Activated naive CD4-positive, alpha-beta T cell (primary cell): ENCODE results near the gene VIPAS39.
A peak's percentile ranks its signal among the peaks of the same experiment; 100 is the strongest.
"Not testable (repeated sequence)": the region's sequence is repeated elsewhere in the genome, so short reads cannot be mapped to it uniquely, and the experiment has no call there.

Experiments used
- DNase-seq, 4 experiments: peaks; one replicate each; lab custom pipeline; 2025; lab: John Stamatoyannopoulos, UW

Gene VIPAS39

DNA sequence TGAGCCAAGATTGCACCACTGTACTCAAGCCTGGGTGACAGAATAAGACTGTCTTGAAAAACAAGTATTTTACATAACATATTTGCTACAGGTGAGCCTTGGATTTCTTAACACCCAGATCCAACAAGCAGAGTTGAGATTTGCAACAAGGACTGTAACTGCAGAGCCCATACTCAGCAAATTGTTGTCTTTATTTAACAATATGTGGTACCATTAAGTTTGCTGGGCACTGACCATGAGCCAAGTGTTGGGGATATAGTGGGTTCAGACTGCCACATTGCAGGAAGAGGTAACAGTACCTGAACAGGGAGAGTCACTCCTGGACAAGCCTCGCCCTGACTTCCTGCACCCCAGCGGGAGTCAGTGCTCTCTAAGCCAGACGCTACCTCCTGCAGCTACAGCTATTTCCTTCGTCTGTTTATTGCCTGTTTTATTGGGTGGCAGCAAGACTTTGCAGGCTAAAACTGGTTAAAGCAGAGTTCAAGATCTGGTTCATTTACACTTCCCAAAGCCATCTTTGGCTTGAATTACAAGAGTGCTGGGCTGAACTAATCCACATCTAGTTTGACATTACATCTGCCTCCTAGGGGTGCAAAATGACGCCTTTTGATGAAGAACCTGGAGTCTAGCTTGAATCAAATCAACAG lies 12.9 kb upstream of the VIPAS39 start:
- no peak for DNase-seq

DNA sequence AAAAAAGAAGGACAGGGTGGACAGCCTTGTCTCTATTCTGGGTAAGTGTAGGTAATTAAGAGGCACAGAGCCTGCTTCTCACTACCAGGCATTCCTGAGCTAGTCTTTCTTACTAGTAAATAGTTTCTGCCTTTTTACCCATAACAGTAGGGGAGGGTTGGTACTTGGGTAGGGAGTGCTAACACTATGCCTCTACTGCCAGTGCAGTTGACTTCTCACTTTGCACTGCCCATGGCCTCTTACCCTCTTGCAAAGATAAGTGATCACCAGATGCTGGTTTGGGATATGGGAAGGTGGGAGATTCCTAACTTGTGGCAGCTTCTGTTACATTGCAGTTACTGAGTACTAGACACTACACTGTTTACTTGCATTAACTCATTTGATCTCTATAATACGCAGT lies 12.1 kb upstream of the VIPAS39 start:
- no peak for DNase-seq

DNA sequence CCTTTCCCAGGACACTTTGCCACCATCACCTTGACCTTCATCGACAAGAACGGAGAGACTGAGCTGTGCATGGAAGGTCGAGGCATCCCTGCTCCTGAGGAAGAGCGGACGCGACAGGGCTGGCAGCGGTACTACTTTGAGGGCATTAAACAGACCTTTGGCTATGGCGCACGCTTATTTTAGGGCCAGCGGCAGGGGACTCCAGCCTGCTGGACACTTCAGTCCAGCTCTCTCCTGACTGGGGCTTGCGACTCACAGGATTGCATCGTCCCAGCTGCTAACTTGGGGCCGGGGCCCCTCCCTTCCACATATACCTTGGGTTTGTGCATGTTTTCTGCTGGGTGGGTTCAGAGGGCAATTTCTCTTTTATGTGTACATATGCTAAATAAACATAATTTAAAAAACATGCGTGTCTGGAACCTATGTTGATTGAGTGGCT lies 11.7 kb upstream of the VIPAS39 start:
- DNase-seq: no peak

DNA sequence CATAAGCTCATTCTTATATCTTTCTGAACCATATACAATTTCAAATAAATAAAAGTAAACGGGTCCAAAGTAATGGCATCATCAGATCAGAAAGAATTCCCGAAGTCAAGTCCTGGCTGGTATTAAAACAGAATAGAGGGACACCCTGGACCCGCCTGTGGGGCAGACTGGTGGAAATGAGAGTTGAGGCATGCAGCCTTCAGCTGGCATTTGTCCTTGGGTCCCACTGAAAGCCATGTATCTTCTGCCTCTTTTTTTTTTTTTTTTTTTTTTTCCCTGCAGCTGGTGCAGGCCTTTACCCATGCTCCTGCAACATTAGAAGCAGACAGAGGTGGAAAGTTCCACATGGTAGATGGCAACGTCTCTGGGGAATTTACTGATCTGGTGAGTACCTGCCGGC lies 10.4 kb upstream of the VIPAS39 start:
- no peak for DNase-seq

DNA sequence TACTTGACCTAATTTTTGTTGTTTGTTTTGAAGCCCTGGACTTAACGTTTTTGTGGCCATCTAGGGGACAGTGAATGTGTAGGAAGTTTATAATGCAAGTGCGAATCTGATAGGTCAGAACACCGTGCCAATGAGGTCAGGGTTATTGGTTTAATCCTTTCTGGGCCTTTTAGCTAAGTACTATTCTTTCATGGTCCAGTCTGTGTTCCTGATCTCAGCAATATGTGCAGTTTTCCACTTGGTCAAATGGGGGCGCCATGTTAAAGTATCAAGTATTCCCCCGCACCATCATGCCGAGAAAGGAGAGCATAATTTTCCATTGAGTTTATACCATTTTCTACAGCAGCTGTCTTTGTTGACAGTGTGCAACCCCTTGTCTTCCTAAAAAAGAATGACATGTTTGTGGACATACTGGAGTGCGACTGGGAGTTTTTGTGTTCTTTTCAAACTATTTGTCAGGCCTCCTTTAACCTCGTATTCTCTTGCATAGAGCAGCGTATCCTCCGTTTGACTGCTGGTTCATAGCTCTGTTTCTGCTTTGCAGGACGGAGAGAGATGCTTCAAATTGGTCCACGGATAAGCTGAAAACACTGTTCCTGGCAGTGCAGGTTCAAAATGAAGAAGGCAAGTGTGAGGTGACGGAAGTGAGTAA lies 1.8 kb upstream of the VIPAS39 start:
- DNase-seq: peak in 2 of 4 experiments; percentile 4 to 11

DNA sequence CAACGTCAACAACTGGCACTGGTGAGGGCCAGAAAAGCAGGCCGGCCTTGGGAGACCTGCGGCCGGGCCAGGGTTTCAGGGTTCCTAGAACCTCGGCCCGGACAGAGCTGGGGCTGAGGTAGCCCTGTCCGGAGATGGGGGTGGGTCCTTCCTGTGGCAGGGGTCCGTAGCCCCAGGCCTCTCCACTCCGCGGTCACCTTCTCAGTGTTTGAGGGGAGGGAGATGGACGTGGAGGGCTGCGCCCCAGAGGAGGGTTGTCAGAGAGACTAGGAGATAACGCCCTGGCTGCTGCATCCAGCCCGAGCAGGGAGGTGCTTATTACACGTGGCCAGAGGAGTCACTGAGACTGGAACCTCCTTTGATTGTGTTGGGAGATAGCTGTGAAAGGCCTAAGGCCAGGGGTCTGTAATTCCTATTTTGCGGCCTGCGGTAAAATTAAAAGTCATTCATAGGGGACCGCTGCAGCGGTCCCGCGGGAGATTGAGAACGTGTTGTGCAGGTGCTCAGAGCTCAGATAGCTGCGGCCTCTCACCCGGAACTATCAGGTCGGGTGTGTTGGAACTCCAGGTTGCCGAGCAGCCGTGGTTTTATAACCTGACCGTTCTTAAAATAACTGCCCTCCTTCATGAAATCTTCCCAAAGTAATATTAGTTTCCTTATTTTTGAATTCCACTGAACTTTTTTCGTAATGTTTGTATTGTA lies 999 bp upstream of the VIPAS39 start:
- peak in 1 of 4 experiments; percentile 20 for DNase-seq

DNA sequence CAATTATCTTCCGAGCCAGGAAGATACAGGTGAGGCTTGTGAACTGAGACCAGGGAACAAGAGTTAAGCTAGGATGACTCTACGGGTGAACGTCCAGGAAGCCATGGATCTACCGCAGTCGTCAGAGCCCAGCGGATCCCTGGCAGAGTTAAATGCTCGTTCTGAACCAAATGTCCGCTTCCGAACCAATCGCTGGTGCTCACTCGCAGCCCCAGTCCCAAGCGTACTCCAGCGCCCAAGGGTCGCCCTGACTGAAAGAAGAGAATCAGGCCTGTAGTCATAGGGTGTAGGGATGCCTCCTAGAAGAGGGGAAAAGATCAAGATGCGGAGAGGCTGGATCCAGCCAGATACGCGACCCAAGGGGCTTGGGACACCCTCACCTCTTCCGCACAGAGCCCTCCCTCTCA lies 283 bp downstream of the VIPAS39 start:
- DNase-seq: no peak

DNA sequence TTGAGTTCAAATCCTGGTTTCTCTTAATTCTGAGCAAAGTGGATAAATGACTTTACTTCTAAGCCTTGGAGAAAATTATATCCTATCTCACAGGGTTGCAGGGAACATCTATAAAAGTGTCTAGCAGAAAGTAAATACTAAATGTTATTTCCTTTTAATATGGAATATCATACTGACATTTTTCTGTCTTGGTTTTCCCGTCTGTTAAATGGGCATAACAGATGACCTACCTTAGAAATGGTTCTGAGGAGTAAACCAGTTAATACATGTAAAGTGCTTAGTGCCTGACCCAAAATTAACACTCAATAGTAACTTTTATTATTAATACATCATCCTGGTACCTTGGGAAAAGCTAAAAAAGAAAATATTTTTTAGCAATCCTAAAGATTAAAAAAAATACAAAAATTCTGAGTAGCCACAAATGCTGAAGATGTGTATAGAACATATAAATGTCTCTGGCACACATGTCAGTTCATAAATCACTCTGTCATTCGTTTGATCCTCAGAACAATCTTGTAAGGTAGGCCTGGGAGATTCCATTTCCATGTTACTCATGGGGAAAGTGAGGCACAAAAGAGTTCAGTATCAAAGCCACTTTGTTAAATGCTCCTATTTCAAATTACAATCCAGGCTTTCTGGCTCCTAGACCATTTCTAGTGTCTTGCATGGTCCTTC lies 1.3 kb downstream of the VIPAS39 start:
- no peak for DNase-seq

DNA sequence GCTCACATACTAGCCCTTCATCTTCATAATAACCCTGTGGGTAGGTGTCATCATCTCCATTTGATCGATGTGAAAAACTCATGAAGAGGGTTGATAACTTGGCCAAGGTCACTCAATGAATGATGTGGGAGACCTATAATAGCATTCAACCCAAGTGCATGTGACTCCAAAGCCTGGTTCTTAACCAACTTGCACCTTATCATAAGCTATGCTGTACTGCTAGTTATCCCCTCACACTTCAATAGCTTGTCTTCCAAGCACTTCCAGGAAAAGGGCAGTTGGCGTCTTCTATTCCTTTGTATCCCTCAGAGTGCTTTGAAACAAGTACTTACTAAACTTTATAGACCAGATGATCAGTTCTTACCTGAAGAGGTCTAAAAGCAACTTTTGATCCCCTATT lies 15.2 kb downstream of the VIPAS39 start:
- no peak for DNase-seq

DNA sequence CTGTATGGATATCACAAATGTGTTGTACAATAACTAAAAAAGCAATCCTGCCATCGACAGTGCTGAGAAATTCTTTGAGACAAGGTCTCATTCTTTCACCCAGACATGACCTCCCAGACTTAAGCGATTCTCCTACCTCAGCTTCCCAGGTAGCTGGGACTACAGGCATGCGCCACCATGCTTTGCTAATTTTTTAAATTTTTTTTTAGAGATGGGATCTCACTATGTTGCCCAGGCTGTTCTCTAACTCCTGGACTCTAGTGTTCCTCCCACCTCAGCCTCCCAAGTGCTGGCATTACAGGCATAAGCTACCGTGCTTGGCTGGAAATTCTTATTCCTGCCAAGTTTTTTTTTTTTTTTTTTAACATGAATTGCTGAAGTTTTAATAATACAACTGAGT lies 17.5 kb downstream of the VIPAS39 start:
- DNase-seq: no peak

DNA sequence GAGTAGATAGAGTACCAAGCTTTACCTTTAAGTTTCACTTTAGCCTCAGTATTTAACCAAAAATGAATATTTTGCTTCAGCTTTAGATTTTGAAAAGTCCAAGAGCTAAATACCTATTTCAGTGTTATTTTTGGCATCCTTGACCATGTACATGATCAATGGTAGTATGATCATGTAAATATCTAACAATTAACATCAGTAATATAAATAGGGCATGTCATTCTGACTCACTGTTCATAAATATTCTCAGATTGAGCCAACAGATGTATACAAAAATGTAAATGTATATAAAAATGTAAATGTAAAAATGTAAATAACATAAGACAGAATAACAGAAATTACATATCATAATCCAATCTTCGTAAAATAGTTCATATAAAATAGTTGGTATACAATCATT lies 18.8 kb downstream of the VIPAS39 start:
- no peak for DNase-seq

DNA sequence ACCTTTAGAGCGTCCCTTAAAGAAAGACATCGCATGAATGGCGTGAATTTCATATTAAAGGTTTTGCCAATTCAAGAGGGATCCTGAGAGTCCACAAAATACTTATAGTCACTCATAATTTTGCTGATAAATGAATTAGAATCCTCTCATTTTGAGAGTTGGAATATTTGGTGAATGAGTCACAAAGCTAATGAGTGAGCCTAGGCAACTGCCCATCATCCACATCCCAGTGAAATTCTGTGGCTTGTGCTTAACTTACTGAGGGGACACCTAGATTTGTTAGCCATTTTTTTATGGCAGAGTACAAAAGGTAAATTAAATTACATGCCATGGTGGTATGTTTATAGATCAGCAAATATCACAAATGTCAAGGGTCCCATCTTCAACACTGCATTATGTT lies 21.4 kb downstream of the VIPAS39 start:
- no peak for DNase-seq

DNA sequence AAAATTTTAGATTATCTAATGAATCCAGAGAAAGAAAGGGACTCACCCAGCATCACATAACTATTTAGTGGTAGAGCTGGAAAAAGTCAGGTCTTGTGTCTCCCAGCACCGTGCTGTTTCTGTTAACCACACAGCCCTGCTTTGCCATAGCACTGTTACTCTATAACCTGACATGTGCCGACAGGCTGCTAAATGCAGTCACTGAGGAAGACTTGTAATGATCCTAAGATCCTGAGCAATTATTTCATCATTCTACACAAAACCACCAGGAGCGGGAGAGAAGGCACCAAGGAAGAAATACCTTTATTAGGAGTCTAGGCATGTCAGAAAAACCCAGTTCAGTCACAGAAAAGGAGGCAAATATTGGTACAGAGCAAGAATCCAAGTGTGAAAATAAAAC lies 31.0 kb downstream of the VIPAS39 start:
- no peak for DNase-seq

DNA sequence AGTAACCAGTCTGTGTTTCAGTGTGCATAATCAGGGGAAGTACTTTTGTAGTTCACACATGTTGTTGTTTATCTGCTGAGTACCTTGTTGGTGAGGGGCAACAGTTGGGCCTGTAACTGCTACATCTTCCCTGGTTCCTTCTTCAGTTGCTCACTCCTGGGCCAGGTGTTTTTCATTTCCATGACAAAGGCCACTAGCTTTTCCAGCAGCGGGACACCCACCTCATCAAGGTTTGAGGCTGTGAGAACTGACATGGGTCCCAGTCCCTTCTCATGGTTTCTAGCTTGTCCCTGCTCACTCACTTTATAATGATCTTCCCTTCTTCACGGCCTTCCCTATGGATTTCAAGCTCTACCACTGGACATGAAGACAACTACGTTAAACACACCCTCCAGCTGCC lies 32.5 kb downstream of the VIPAS39 start:
- no peak for DNase-seq

DNA sequence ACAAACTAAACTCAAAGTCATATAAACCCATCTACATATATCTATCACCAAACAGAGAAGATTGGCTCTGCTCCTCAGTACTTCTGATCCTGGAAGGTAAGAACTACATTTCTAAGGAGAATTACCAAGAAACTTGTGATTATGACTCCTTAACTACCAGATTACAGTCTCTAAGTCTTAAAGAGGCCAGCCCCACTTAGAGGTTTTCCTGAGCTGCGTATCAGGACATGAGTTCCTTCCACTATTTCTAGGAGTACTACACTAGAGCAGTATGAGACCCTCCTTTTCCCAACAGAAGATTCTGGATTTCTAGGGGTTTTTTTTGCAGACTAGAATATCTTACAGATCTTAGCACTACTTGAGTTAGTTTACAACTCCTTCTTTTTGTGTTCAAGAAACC lies 34.0 kb downstream of the VIPAS39 start, which contains the start of gene NOXRED1:
Gene NOXRED1 (minus strand): TSS at position 101 of the 400 bp plus-strand sequence. CDS start 634 bp downstream, outside the sequence.
- no peak for DNase-seq

DNA sequence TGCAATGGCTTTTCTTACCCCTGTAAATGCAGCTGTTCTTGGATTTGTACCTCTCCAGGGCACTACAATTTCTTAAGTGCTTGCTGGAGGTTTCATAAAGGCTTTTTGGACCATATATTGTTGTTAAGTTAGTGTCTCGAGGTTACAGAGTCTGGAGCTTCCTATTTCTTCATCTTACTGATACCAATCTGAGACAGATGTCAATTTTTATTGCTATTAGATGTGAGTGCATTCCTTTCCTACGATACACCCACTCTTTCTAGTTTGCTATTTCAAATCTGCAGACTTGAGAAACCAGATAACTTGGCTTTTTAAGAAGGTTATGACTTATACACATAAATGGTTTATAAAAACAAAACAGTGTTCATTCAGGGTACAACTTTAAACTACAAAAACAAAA lies 36.2 kb downstream of the VIPAS39 start:
- DNase-seq: no peak

DNA sequence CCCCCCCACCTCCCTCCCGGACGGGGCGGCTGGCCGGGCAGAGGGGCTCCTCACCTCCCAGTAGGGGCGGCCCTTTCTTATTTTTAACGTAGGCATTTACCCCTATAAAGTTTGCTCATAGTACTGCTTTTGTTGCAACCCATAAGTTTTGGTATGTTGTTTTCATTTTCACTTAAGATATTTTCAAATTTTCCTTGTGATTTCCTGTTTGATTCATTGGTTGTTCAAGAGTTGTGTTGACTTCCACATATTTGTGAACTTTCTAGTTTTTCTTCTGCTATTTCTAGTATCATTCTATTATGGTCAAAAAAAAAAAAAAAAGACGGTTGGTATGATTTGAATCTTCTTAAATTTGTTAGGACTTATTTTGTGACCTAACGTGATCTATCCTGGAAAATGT lies 40.6 kb downstream of the VIPAS39 start:
- DNase-seq: no peak

DNA sequence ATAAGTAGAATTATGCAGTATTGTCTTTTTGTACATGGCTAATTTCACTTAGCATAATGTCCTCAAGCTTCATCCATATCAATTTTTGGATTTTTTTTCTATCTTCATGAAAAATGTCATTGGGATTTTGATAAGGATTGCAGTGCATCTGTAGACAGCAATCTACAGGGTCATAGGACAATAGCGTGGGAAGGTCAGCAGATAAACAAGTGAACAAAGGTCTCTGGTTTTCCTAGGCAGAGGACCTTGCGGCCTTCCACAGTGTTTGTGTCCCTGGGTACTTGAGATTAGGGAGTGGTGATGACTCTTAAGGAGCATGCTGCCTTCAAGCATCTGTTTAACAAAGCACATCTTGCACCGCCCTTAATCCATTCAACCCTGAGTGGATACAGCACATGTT lies 41.3 kb downstream of the VIPAS39 start:
- DNase-seq: not testable (repeated sequence)

DNA sequence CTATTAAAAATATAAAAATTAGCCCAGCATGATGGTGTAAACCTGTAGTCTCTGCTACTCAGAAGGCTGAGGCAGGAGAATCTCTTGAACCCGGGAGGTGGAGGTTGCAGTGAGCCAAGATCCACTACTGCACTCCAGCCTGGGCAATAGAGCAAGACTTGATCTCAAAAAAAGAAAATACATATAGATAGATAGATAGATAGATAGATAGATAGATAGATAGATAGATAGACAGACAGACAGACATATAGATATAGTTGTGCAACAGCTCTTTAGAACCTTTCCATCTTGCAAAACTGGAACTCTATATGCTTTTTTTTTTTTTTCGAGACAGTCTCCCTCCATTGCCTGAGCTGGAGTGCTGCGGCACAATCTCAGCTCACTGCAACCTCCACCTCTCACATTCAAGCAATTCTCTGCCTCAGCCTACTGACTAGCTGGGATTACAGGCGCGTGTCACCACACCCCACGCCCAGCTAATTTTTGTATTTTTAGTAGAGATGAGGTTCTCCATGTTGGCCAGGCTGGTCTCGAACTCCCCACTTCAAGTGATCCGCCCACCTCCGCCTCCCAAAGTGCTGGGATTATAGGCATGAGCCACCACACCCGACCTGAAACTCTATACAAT lies 41.9 kb downstream of the VIPAS39 start:
- DNase-seq: not testable (repeated sequence)

DNA sequence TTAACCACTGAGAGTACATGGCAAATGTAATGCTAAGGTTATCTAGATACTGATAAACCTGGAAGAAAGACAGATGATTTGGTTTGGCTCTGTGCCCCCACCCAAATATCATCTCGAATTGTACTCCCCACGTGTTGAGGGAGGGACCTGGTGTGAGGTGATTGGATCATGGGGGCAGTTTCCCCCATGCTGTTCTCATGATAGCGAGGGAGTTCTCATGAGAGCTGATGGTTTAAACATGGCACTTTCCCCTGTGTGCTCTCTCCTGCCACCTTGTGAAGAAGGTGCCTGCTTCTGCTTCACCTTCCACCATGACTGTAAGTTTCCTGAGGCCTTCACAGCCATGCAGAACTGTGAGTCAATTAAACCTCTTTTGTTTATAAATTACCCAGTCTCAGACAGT lies 48.3 kb downstream of the VIPAS39 start:
- DNase-seq: no peak

DNA sequence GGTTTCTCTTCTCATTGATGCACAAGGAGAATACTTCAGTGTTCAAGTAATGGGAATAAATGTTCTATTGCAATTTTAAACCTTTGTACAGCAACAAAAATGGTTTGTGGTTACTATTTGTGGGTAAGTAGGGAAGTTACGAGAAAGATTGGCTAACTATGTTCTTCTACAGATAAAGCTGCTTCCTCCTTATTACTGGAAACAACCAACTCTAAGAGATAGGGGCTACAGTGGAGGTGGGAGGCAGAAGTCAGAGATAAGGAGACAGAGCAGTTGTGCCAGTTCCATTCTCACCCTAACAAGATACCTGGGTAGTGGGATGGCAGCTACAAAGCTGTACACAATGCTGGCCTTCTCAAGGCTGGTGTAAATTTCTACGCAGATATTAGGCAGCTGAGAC lies 50.2 kb downstream of the VIPAS39 start:
- no peak for DNase-seq

DNA sequence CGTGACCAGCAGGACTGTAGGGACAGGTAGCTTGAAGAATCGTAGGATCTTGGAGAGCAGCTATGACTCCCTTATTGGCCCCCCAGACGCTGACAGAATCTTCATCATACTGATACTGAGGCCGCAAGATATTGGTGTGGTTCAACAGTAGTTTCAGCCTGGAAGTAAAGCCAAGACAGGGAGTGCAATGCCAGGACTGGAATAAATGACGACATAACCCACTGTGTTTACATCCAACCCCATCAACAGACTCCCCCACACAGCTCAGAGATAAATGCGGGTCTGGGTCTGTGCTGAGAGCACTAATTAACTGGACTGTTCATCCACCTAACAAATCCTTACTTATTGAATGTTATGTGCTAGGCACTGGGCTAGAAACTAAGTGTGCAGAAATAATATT lies 50.7 kb downstream of the VIPAS39 start:
- DNase-seq: no peak
